Fibroblast of mammary gland (primary cell): ENCODE results near the gene RIN2.
A peak's percentile ranks its signal among the peaks of the same experiment; 100 is the strongest.

Source experiments
- DNase-seq: peaks from one replicate; pipeline ENCODE4 v3.0.0-alpha.2; 2010; ENCODE audit warnings: low read depth
- H3K4me3 ChIP-seq: 2 replicates; pipeline ENCODE4 v1.5.1; 2011; ENCODE audit warnings: low read depth, mild to moderate bottlenecking, low read length, moderate library complexity; ENCODE audit not compliant: control insufficient read depth
- TF ChIP-seq, protein P1 (sequence below): conservative IDR thresholded peaks from 2 replicates; pipeline ENCODE4 v1.5.1; 2011; ENCODE audit warnings: low read depth, low read length, inconsistent platforms; ENCODE audit not compliant: control insufficient read depth, insufficient read depth

The RIN2 gene

DNA sequence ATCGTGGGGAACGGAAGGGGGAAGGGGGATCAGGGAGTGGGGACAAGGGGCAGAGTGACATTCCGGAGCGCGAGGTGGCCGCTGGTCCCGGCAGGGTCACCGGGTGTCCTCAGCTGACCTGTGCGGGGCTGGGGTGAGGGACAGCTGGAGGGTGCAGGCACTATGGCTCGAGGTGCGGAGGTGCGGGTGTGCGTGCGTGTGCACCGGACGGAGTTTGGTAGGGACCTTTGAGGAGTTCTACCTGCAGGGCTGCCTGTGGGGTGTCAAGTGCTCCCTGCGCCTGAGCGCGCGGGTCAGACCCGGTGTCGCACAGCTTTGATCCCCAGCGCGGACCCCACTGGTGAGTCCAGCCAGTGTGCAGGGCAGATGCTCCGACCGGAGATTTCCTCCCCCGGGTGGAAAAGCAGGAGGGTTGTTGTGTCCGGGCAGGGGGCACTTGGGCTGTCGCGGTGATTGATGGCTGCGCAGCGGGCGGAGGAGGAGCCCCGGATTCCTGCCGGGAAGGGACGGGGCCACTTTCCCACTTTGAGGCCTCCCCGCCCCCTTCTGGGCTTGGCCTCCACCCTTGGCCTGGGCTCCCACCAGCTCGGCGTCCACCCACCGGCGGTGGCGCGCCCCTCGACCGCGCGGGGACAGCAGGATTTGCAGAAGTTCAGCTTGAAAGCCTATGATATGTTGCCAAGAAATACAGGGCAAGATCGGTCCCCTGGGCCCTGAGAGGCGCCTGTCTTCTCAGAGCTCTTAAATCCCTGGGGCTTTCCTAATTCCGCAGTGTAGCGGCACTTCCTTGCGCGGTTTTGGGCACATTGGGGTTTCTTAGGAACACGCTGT, 658 bp downstream of the RIN2 start:
- TF ChIP-seq, protein P1, sequence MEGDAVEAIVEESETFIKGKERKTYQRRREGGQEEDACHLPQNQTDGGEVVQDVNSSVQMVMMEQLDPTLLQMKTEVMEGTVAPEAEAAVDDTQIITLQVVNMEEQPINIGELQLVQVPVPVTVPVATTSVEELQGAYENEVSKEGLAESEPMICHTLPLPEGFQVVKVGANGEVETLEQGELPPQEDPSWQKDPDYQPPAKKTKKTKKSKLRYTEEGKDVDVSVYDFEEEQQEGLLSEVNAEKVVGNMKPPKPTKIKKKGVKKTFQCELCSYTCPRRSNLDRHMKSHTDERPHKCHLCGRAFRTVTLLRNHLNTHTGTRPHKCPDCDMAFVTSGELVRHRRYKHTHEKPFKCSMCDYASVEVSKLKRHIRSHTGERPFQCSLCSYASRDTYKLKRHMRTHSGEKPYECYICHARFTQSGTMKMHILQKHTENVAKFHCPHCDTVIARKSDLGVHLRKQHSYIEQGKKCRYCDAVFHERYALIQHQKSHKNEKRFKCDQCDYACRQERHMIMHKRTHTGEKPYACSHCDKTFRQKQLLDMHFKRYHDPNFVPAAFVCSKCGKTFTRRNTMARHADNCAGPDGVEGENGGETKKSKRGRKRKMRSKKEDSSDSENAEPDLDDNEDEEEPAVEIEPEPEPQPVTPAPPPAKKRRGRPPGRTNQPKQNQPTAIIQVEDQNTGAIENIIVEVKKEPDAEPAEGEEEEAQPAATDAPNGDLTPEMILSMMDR, result no peak
- peak; percentile 52 for DNase-seq
- peak overlapping the region; percentile 75 for H3K4me3 ChIP-seq

DNA sequence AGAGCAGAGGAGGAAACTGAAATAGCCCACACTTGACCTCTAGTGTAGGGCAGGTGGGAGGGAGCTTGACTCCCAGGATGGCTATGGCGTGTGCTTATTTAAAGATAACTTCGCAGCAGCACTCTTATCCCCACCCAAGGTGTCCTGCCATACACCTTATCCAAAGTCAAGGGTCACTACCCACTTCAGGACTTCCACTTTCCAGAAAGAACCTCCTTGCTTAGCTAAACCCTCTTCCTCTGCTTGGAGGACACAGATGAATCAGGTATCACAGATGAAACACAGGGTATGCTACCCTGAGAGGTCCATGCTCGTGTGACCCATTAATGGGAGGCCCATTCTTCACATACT, 2.3 kb downstream of the RIN2 start:
- no peak for DNase-seq
- TF ChIP-seq, protein P1, result no peak
- no peak overlapping the region for H3K4me3 ChIP-seq

DNA sequence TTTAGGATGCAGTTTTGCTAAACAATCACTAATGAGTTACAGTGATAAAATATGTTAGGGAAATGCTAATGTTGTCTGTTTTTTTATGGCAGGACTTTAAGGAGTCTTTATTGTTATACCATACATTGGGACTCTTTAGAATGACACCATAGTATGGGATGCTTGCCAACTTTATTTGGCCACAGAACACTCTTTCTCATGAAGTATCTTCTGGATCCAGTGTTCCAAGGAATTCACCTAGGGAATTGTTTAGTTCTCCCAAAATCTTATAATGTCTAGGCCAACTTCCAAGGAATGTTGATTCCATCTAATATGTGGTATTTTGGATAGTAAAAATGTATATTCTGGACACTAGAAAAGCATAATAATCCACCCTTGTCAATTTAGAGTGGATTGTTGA, 3.3 kb downstream of the RIN2 start:
- TF ChIP-seq, protein P1, result no peak
- no peak for DNase-seq
- H3K4me3 ChIP-seq, result no peak overlapping the region

DNA sequence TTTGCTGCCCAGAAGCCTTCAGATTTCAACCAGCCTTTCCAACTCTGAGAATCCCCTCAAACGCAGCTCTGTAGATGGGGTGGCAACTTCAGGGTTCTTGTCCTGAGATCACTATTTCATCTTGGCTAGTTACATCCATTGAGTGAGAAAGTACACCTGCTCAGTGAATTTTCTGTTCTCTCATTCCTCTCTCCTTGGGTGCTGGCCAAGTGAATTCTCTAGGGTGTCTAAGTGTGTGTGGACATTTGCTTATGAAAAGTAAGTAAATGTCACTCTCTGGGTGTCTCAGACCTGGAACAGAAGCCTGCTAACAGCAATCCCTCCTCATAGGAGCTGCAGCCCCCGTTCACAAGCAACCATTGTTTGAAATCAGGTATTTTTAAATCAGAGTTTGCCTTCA, 3.8 kb downstream of the RIN2 start:
- no peak overlapping the region for H3K4me3 ChIP-seq
- TF ChIP-seq, protein P1, result no peak
- DNase-seq, result no peak

DNA sequence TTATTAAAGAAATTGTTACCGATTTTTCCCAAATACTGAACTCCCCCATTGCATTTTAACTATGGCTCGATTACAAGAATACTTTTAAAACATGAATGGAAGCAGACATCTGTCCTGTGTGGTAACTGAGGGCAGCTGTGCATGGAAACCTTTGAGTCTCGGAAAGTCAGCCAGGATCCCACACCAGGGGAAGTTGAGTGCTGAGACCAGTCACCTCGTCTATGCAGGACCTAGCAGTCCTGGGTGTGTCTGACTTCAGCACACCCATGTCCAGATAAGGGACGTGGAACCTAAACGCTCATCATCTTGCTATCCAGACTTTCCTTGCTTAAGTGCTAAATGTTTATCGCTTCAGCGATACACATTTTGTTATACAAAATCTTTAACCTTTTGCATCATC, 6.1 kb downstream of the RIN2 start:
- TF ChIP-seq, protein P1, result no peak
- no peak overlapping the region for H3K4me3 ChIP-seq
- no peak for DNase-seq

DNA sequence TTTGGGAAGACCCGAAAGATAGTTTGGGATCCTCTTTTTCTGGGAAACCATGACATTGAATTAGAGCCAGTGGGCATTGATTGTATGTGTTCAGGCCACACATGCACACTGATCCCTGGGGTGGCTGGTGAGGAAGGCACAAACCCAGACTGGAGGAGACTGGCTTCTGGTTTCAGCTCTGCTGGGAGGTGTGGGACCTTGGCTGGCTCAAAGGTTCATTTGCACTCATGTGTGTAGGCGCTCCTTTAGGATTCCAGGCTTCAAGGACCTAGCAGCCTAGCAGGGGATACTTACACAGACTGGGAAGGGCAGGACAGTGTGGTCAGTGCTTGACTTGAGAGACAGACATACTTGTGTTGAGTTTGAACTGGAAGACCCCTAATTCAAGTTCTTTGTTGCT, 7.2 kb downstream of the RIN2 start:
- TF ChIP-seq, protein P1, result no peak
- DNase-seq, result no peak

More for the DNA sequence above, 7.2 kb downstream of the RIN2 start:
- H3K4me3 ChIP-seq, result no peak overlapping the region
